NCI-H187 (cell line): ENCODE data around the gene GPR26.

ENCODE experiments used
- DNase-seq, 2 experiments: peaks; one replicate each; lab custom pipeline; 2025; lab: John Stamatoyannopoulos, UW

Gene GPR26

GRCh38 chr10:123648595-123648994, 17.6 kb upstream of the GPR26 start:
- no peak for DNase-seq

- DNase-seq: no peak
Observed at GRCh38 chr10:123649676-123650075, 16.5 kb upstream of the GPR26 start.

- no peak for DNase-seq
Observed at GRCh38 chr10:123651421-123652047, 14.6 kb upstream of the GPR26 start.

- no peak for DNase-seq
Observed at GRCh38 chr10:123655751-123656150, 10.4 kb upstream of the GPR26 start.

GRCh38 chr10:123663522-123663921, 2.6 kb upstream of the GPR26 start:
- no peak for DNase-seq

GRCh38 chr10:123665491-123666286, 466 bp upstream of the GPR26 start:
- DNase-seq: no peak

GRCh38 chr10:123669886-123670285, 3.7 kb downstream of the GPR26 start:
- no peak for DNase-seq

GRCh38 chr10:123673198-123673597, 7.0 kb downstream of the GPR26 start:
- DNase-seq: no peak

- DNase-seq: no peak
Observed at GRCh38 chr10:123674741-123675140, 8.6 kb downstream of the GPR26 start.

GRCh38 chr10:123675811-123676210, 9.7 kb downstream of the GPR26 start:
- no peak for DNase-seq

- DNase-seq: no peak
Observed at GRCh38 chr10:123677556-123677955, 11.4 kb downstream of the GPR26 start.

GRCh38 chr10:123678376-123678775, 12.2 kb downstream of the GPR26 start:
- no peak for DNase-seq

GRCh38 chr10:123681285-123681684, 15.1 kb downstream of the GPR26 start:
- no peak for DNase-seq

GRCh38 chr10:123682477-123682876, 16.3 kb downstream of the GPR26 start:
- DNase-seq: no peak

- no peak for DNase-seq
Observed at GRCh38 chr10:123683459-123683858, 17.3 kb downstream of the GPR26 start.

GRCh38 chr10:123683865-123684264, 17.7 kb downstream of the GPR26 start:
- no peak for DNase-seq

GRCh38 chr10:123685260-123685659, 19.1 kb downstream of the GPR26 start:
- DNase-seq: no peak

GRCh38 chr10:123687758-123688157, 21.6 kb downstream of the GPR26 start:
- no peak for DNase-seq

GRCh38 chr10:123689880-123690279, 23.7 kb downstream of the GPR26 start:
- DNase-seq: no peak

- no peak for DNase-seq
Observed at GRCh38 chr10:123703195-123703790, 37.1 kb downstream of the GPR26 start.

- DNase-seq: no peak
Observed at GRCh38 chr10:123704076-123704475, 37.9 kb downstream of the GPR26 start.

GRCh38 chr10:123704812-123705211, 38.7 kb downstream of the GPR26 start:
- DNase-seq: no peak

GRCh38 chr10:123706236-123706635, 40.1 kb downstream of the GPR26 start:
- no peak for DNase-seq
